Gastroesophageal sphincter (tissue), 3 donors: ENCODE data around the gene CTNNA2.

Source experiments
- CTCF ChIP-seq, 4 experiments: fragments of 200-600 bp in 2 of 4; fragments of 450-650 bp in 2 of 4; sonication (generic) in 1 of 4; IDR thresholded peaks; one replicate each; pipeline ENCODE4 v1.5.1; 2017 to 2019; ENCODE audit warnings: antibody characterized with exemption in 4 of 4, mild to moderate bottlenecking in 2 of 4, moderate library complexity in 2 of 4
- EP300 ChIP-seq: sonication (generic); formaldehyde crosslinking; IDR thresholded peaks from one replicate; pipeline ENCODE4 v1.6.1; 2017; ENCODE audit warnings: antibody characterized with exemption, mild to moderate bottlenecking
- POLR2A ChIP-seq, 2 donors: fragments of 450-650 bp; IDR thresholded peaks; one replicate each; pipeline ENCODE4 v1.6.1; 2017; ENCODE audit warnings: antibody characterized with exemption in 2 of 2, mild to moderate bottlenecking in 2 of 2, moderate library complexity in 1 of 2

GRCh38 chr2:80007777-80008503, 495.1 kb downstream of the CTNNA2 start:
- TF ChIP-seq CTCF (IDR thresholded peaks at IDR 0.05) (no peak), EP300 (no peak), POLR2A (IDR thresholded peaks at IDR 0.05) (no peak)
